Measurements from ENCODE around the gene SP5. TPM values are rescaled to one million over a fixed set of nuclear protein-coding genes. Genes with fewer than 3 reads are reported as not detected.

Gene SP5
- total RNA-seq, 1 donor from 2014 or later = 0.11 TPM

DNA sequence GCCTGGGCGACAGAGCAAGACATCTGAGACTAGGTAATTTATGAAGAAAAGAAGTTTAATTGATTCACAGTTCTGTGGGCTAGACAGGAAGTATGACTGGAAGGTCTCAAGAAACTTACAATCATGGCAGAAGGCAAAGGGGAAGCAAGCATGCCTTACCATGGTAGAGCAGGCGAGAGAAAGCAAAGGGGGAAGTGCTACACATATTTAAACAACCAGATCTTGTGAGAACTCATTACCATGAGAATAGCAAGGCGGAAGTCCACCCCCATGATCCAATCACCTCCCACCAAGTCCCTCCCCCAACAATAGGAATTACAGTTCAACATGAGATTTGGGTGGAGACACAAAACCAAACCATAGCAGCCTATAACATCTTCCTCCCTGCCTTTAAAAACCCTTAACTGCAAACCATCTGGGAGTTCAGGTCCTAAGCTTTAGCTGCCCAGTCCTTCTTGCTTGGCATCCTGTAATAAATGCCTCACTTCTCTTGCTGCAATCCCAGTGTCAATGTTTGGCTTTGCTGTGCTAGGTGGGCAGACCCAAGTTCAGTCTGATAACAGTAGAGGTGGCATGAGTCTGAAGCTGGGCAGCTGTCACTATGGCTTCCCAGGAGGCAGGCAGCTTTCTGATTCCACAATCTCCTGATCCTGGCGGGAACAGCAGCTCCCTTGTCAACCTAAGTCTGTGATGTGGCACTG lies 11.2 kb upstream of the SP5 start:
- H3K4me3 Mint-ChIP-seq (ENCODE audit: unreplicated experiment) = no peak overlapping the region
- no peak overlapping the region for H3K4me3 ChIP-seq (ENCODE audit: insufficient read depth, low read depth, low read length)
- peaks cover 40% of the 10 kb centered on the region for H3K27me3 Mint-ChIP-seq (ENCODE audit: low read depth, unreplicated experiment)
- no peak overlapping the region for H3K27ac ChIP-seq (ENCODE audit: low read depth, low read length)
- H3K27ac Mint-ChIP-seq (ENCODE audit: unreplicated experiment) = no peak overlapping the region
- H4K20me1 ChIP-seq (ENCODE audit: insufficient read depth, low read length) = no peaks in the 10 kb centered on the region
- H2AFZ ChIP-seq (ENCODE audit: low read depth, low read length) = no peak overlapping the region
- DNase-seq (ENCODE audit: low read depth) (no peak), FAIRE-seq (no peak)
- H3K79me2 ChIP-seq (ENCODE audit: insufficient read depth, low read length) = no peaks in the 10 kb centered on the region
- H3K4me1 Mint-ChIP-seq (ENCODE audit: low read depth, unreplicated experiment) = no peaks in the 10 kb centered on the region
- H3K9me3 Mint-ChIP-seq (ENCODE audit: unreplicated experiment) = peaks cover 6% of the 10 kb centered on the region
- no peak overlapping the region for H3K4me2 ChIP-seq (ENCODE audit: low read length)
- H3K9ac ChIP-seq (ENCODE audit: low read length) = no peak overlapping the region
- H3K27me3 ChIP-seq (ENCODE audit: insufficient read depth, low read length) = peaks cover 20% of the 10 kb centered on the region
- H3K9me3 ChIP-seq (ENCODE audit: insufficient read depth, low read depth, low read length) = peaks cover 5% of the 10 kb centered on the region
- no peaks in the 10 kb centered on the region for H3K36me3 Mint-ChIP-seq (ENCODE audit: low read depth, unreplicated experiment)
- no peaks in the 10 kb centered on the region for H3K36me3 ChIP-seq (ENCODE audit: insufficient read depth, low read length)
- H3K4me1 ChIP-seq (ENCODE audit: insufficient read depth, low read length) = no peaks in the 10 kb centered on the region
- TF ChIP-seq EZH2 (IDR thresholded peaks at IDR 0.05; ENCODE audit: insufficient read depth, low read length) = no peak
- TF ChIP-seq, protein P1, sequence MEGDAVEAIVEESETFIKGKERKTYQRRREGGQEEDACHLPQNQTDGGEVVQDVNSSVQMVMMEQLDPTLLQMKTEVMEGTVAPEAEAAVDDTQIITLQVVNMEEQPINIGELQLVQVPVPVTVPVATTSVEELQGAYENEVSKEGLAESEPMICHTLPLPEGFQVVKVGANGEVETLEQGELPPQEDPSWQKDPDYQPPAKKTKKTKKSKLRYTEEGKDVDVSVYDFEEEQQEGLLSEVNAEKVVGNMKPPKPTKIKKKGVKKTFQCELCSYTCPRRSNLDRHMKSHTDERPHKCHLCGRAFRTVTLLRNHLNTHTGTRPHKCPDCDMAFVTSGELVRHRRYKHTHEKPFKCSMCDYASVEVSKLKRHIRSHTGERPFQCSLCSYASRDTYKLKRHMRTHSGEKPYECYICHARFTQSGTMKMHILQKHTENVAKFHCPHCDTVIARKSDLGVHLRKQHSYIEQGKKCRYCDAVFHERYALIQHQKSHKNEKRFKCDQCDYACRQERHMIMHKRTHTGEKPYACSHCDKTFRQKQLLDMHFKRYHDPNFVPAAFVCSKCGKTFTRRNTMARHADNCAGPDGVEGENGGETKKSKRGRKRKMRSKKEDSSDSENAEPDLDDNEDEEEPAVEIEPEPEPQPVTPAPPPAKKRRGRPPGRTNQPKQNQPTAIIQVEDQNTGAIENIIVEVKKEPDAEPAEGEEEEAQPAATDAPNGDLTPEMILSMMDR (IDR thresholded peaks at IDR 0.05; ENCODE audit: insufficient read depth, low read depth, low read length) = no peak

DNA sequence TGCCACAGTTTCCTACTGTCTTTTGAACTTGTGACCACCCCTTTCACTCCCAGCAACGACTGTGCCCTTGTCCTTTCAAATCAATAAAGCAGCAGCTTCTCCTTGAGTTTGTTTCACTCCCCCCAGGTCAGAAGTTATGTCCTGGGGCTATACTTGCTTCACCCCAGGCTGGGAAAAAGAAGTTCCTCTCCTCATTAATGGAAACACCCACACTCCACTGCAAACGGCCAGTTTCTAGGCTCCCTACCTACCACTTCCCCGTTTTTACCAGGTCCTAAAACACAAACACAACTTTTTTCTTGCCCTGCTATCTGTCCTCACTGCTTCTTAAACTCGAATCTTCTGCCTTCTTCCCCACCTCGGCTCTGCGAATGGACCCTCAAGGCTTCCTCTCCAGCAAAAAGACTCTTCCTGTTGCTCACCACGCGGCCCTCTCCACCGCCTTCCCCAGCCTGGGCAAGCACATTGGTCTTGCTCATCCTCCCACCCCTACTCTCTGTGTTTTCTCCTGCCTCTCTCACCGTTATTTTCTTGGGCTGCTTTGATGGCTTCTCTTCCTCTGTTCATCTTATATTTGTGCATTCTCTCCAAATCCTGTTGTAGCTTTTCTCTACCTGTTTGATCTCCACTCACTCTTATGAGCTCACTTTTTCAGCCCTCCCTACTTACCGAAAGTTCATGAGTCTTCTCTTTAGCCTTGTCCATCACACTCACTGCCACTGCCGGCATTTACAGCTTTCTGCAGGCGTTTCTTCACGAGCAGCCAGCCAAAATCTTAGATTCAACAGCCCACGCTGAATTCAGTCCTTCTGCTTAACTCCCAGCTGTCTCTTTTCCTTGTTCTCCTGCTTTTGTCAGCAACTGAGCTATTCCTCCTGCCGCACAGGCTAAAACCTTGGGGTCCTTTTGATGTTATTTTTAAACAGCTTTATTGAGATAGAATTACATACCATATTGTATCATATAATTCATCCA lies 7.0 kb upstream of the SP5 start:
- no peak overlapping the region for H3K9ac ChIP-seq (ENCODE audit: low read length)
- H3K4me2 ChIP-seq (ENCODE audit: low read length) = no peak overlapping the region
- peaks cover 71% of the 10 kb centered on the region for H3K27me3 Mint-ChIP-seq (ENCODE audit: low read depth, unreplicated experiment)
- no peaks in the 10 kb centered on the region for H4K20me1 ChIP-seq (ENCODE audit: insufficient read depth, low read length)
- H3K36me3 Mint-ChIP-seq (ENCODE audit: low read depth, unreplicated experiment) = no peaks in the 10 kb centered on the region
- peaks cover 50% of the 10 kb centered on the region for H3K27me3 ChIP-seq (ENCODE audit: insufficient read depth, low read length)
- no peaks in the 10 kb centered on the region for H3K4me1 ChIP-seq (ENCODE audit: insufficient read depth, low read length)
- TF ChIP-seq, protein P1 (IDR thresholded peaks at IDR 0.05; ENCODE audit: insufficient read depth, low read depth, low read length) = no peak
- no peak for TF ChIP-seq EZH2 (IDR thresholded peaks at IDR 0.05; ENCODE audit: insufficient read depth, low read length)
- no peak overlapping the region for H3K4me3 ChIP-seq (ENCODE audit: insufficient read depth, low read depth, low read length)
- no peaks in the 10 kb centered on the region for H3K9me3 ChIP-seq (ENCODE audit: insufficient read depth, low read depth, low read length)
- FAIRE-seq (no peak), DNase-seq (ENCODE audit: low read depth) (no peak)
- H3K27ac ChIP-seq (ENCODE audit: low read depth, low read length) = no peak overlapping the region
- H3K36me3 ChIP-seq (ENCODE audit: insufficient read depth, low read length) = no peaks in the 10 kb centered on the region
- H3K27ac Mint-ChIP-seq (ENCODE audit: unreplicated experiment) = no peak overlapping the region
- no peak overlapping the region for H3K4me3 Mint-ChIP-seq (ENCODE audit: unreplicated experiment)
- no peaks in the 10 kb centered on the region for H3K79me2 ChIP-seq (ENCODE audit: insufficient read depth, low read length)
- peaks cover 4% of the 10 kb centered on the region for H3K9me3 Mint-ChIP-seq (ENCODE audit: unreplicated experiment)
- H2AFZ ChIP-seq (ENCODE audit: low read depth, low read length) = no peak overlapping the region
- H3K4me1 Mint-ChIP-seq (ENCODE audit: low read depth, unreplicated experiment) = peaks cover 6% of the 10 kb centered on the region
